CD4-positive, alpha-beta T cell (primary cell): ENCODE measurements around the gene ZNF136. TPM values are rescaled to one million over a fixed set of nuclear protein-coding genes. Genes with fewer than 3 reads are reported as not detected.

ENCODE experiments used
- ATAC-seq: fragments of 200-7000 bp; cut with Tn5 transposase; one replicate; pipeline ENCODE4 v1.10.0; 2022; ENCODE audit warnings: mild to moderate bottlenecking; ENCODE audit not compliant: poor library complexity
- CTCF ChIA-PET: fragments of 350-600 bp; sonication (Branson Sonifier 250); formaldehyde crosslinking; loops from one replicate; lab custom pipeline; 2021; ENCODE audit warnings: antibody characterized with exemption, inconsistent platforms; lab: Charles Lee
- POLR2A ChIA-PET: fragments of 350-600 bp; sonication (Branson Sonifier 250); formaldehyde crosslinking; loops from one replicate; lab custom pipeline; 2021; ENCODE audit warnings: antibody characterized with exemption, inconsistent platforms; lab: Charles Lee
- DNase-seq, 14 experiments: peaks; one replicate each; pipeline ENCODE4 v3.0.0-alpha.2; 2013 to 2020; ENCODE audit warnings: mixed read lengths in 2 of 14
- H3K27ac ChIP-seq, 2 donors: one replicate each; pipeline versions ENCODE4 v1.5.1 to v1.7.0; 2013; ENCODE audit warnings: low read length in 2 of 2, low read depth in 1 of 2, mild to moderate bottlenecking in 1 of 2
- H3K27me3 ChIP-seq, 2 experiments: 1 replicate in 1 of 2; 2 replicates in 1 of 2; pipeline versions ENCODE4 v1.6.1 to v1.7.0; 2013; ENCODE audit warnings: low read length in 2 of 2, control low read depth in 1 of 2, mild to moderate bottlenecking in 1 of 2, moderate library complexity in 1 of 2; ENCODE audit not compliant: insufficient read depth in 2 of 2, control insufficient read depth in 1 of 2
- H3K36me3 ChIP-seq: one replicate; pipeline ENCODE4 v1.6.1; 2013; ENCODE audit warnings: low read length, control low read depth; ENCODE audit not compliant: insufficient read depth
- H3K4me1 ChIP-seq: one replicate; pipeline ENCODE4 v1.6.1; 2013; ENCODE audit warnings: low read length, control low read depth; ENCODE audit not compliant: insufficient read depth
- H3K4me3 ChIP-seq: one replicate; pipeline ENCODE4 v1.5.1; 2013; ENCODE audit warnings: mild to moderate bottlenecking, low read length, moderate library complexity
- H3K9me3 ChIP-seq, 2 experiments: 1 replicate in 1 of 2; 2 replicates in 1 of 2; pipeline versions ENCODE4 v1.6.1 to v1.7.0; 2013; ENCODE audit warnings: low read length in 2 of 2, mild to moderate bottlenecking in 2 of 2, control low read depth in 1 of 2, moderate library complexity in 1 of 2; ENCODE audit not compliant: control insufficient read depth in 1 of 2, insufficient read depth in 1 of 2
- H3K27ac Mint-ChIP-seq: one replicate; pipeline ENCODE4 v1.8.0; 2020; ENCODE audit warnings: mixed read lengths
- H3K27me3 Mint-ChIP-seq: one replicate; pipeline ENCODE4 v1.8.0; 2021; ENCODE audit warnings: mixed read lengths
- H3K36me3 Mint-ChIP-seq: one replicate; pipeline ENCODE4 v1.8.0; 2021; ENCODE audit warnings: low read depth, mixed read lengths
- H3K4me1 Mint-ChIP-seq: one replicate; pipeline ENCODE4 v1.8.0; 2021; ENCODE audit warnings: low read depth, mixed read lengths
- H3K4me3 Mint-ChIP-seq: one replicate; pipeline ENCODE4 v1.8.0; 2020; ENCODE audit warnings: mild to moderate bottlenecking, mixed read lengths
- H3K9me3 Mint-ChIP-seq: one replicate; pipeline ENCODE4 v1.8.0; 2020; ENCODE audit warnings: mixed read lengths
- CTCF ChIP-seq: fragments of 200-600 bp; IDR thresholded peaks from one replicate; pipeline ENCODE4 v1.8.0; 2022; ENCODE audit warnings: antibody characterized with exemption, mild to moderate bottlenecking
- intact Hi-C, 2 experiments: fragments of 100-400 bp; cut with DNase I in 1 of 2; cut with micrococcal nuclease in 1 of 2; formaldehyde crosslinking; loops; one replicate each; pipeline versions ENCODE4 v1.15.1 to v1.9.0; 2023 to 2025; cut with DNase I, micrococcal nuclease
- total RNA-seq, 174 experiments: library from RNA in 2 of 174; stranded (reverse) in 2 of 174; gene quantifications; one replicate each; pipeline ENCODE4 v1.2.3 and lab custom pipeline; 2021 to 2026

The ZNF136 gene
- total RNA-seq, 2 experiments from 2014 or later = 40.5 to 45.6 TPM

DNA sequence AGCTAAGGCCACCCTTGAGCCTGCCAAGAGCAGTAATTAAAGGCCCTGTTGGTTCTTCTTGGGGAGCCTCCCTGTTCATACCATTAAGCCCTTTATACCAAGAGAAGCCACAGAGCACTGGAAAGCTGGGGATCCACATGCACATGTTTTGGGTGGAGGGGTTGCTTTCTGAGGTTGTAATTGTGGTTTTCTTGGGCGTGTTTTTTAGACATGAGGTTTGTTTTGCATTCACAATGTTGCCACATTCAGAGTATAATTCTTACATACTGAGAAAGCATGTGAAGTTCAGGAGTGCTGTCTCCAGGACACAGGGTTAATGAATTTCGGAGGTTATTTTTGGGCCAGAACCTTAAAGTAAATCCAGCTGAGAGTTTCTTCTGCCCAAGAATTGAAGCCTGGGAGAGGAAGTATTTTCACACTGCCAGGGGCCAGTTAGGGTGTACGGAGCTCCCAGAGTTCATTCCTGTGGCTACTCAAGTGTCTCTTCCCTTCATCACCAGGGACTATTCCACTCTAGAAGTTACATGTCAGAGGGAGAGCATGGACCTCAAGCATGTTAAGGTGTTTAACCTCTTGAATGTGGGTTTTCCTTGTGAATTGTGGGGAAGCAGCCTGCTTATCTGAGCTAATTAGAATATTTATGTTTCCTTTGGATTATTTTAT, 37.0 kb downstream of the ZNF136 start:
- intact Hi-C loops = loop anchor here (5.0 to 10.0 kb wide), 5 partner anchors 92 to 472 kb away; partner anchors contain the start of genes ZNF44 (in 2 of the 2) and ZNF563 (in 2 of the 2)
- peak in 4 of 14 experiments; percentile 2 to 30 (median 8) for DNase-seq
- Mint-ChIP-seq H3K9me3 (peaks cover 5% of the 10 kb centered on the region), H3K27ac (peak overlapping the region; percentile 67), H3K4me3 (peak overlapping the region; percentile 32), H3K36me3 (peaks cover 61% of the 10 kb centered on the region), H3K4me1 (peaks cover 59% of the 10 kb centered on the region), H3K27me3 (no peaks in the 10 kb centered on the region)
- no peak for TF ChIP-seq CTCF
- H3K4me1 ChIP-seq = peaks cover 22% of the 10 kb centered on the region
- no peaks in the 10 kb centered on the region for H3K36me3 ChIP-seq
- ChIA-PET CTCF (no interaction called here), POLR2A (interaction anchor here (1.1 kb wide), 1 partner anchor 60 kb away, joined by 3 read pairs; the partner anchor contains the start of gene ZNF20)
- peaks cover 21 to 25% of the 10 kb centered on the region in 2 experiments for H3K9me3 ChIP-seq
- no peak for ATAC-seq
- H3K27ac ChIP-seq = peak overlapping the region in 1 of 2 donors; percentile 17
- H3K27me3 ChIP-seq = no peaks in the 10 kb centered on the region
- peak overlapping the region; percentile 2 for H3K4me3 ChIP-seq

GRCh38 chr19:12202250-12202649, 39.4 kb downstream of the ZNF136 start:
- H3K4me1 ChIP-seq = peaks cover 15% of the 10 kb centered on the region
- peaks cover 6 to 18% of the 10 kb centered on the region in 2 experiments for H3K9me3 ChIP-seq
- H3K27ac ChIP-seq = no peak overlapping the region
- H3K27me3 ChIP-seq = no peaks in the 10 kb centered on the region
- TF ChIP-seq CTCF = peak; percentile 71
- DNase-seq (peak; percentile 44 to 79 (median 60)), ATAC-seq (peak; percentile 91)
- Mint-ChIP-seq H3K27ac (peak overlapping the region; percentile 51), H3K36me3 (peaks cover 54% of the 10 kb centered on the region), H3K9me3 (peaks cover 5% of the 10 kb centered on the region), H3K4me1 (peaks cover 47% of the 10 kb centered on the region), H3K4me3 (peak overlapping the region; percentile 49), H3K27me3 (no peaks in the 10 kb centered on the region)
- ChIA-PET POLR2A (no interaction called here), CTCF (interaction anchor here (1.2 kb wide), 1 partner anchor 152 kb away, joined by 4 read pairs; no protein-coding TSS in a partner anchor)
- intact Hi-C loops = loop anchor here (1.0 to 10.0 kb wide), 6 partner anchors 90 to 470 kb away; partner anchors contain the start of genes ZNF44 (in 2 of the 2) and ZNF563 (in 1 of the 2)
- no peaks in the 10 kb centered on the region for H3K36me3 ChIP-seq
- H3K4me3 ChIP-seq = no peak overlapping the region

DNA sequence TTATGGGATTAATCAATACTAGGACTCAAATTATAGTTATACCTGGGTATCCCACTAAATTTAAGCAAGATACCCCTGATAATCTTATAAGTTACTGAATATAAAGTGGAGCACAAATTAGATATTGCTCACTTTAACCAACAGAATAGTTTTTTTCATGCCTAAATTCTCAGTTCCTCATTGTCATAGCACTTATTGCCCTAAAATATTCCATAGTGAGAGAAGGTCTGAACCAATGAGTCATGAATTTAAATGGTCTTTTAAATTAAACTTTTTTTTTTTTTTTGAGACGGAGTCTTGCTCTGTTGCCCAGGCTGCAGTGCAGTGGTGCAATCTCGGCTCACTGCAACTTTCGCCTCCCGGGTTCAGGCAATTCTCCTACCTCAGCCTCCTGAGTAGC, 42.4 kb downstream of the ZNF136 start:
- peaks cover 7% of the 10 kb centered on the region for H3K9me3 Mint-ChIP-seq
- CTCF ChIA-PET = no interaction called here
- no peaks in the 10 kb centered on the region for H3K27me3 Mint-ChIP-seq
- peaks cover 25 to 35% of the 10 kb centered on the region in 2 experiments for H3K9me3 ChIP-seq
- H3K4me3 ChIP-seq = no peak overlapping the region
- no peak overlapping the region for H3K27ac Mint-ChIP-seq
- ATAC-seq (no peak), DNase-seq (no peak)
- intact Hi-C loops = loop anchor here (5.0 to 10.0 kb wide), 2 partner anchors 67 to 90 kb away; partner anchors contain the start of gene ZNF44 (in 1 of the 2)
- H3K4me3 Mint-ChIP-seq = no peak overlapping the region
- no peaks in the 10 kb centered on the region for H3K36me3 ChIP-seq
- POLR2A ChIA-PET = interaction anchor here (0.7 kb wide), 1 partner anchor 19 kb away, joined by 3 read pairs; no protein-coding TSS in a partner anchor
- peaks cover 20% of the 10 kb centered on the region for H3K4me1 Mint-ChIP-seq
- TF ChIP-seq CTCF = no peak
- H3K36me3 Mint-ChIP-seq = peaks cover 63% of the 10 kb centered on the region
- peaks cover 5% of the 10 kb centered on the region for H3K4me1 ChIP-seq
- no peak overlapping the region for H3K27ac ChIP-seq
- no peaks in the 10 kb centered on the region for H3K27me3 ChIP-seq
